HEK293 (cell line): ENCODE data around the gene CACNA1G.

Experiments
- GLIS2 ChIP-seq: fragments of 450-650 bp; formaldehyde crosslinking; IDR thresholded peaks from 2 replicates; pipeline ENCODE4 v1.5.1; 2016; ENCODE audit warnings: missing biosample characterization, missing genetic modification characterization
- HOXC10 ChIP-seq: sonication (generic); formaldehyde crosslinking; IDR thresholded peaks from 2 replicates; pipeline ENCODE4 v1.8.1; 2023; ENCODE audit warnings: mild to moderate bottlenecking, missing genetic modification reagents
- OVOL3 ChIP-seq: fragments of 450-650 bp; formaldehyde crosslinking; IDR thresholded peaks from 2 replicates; pipeline ENCODE4 v1.5.1; 2016; ENCODE audit warnings: missing biosample characterization, missing genetic modification characterization
- SETDB1 ChIP-seq: IDR thresholded peaks from one replicate; pipeline ENCODE4 v1.6.1; 2017; ENCODE audit warnings: mild to moderate bottlenecking, low read length, moderate library complexity, mixed read lengths; ENCODE audit not compliant: insufficient read length
- TCF7L2 ChIP-seq: IDR thresholded peaks from 2 replicates; pipeline ENCODE4 v1.6.1; 2011; ENCODE audit warnings: low read depth, mild to moderate bottlenecking, inconsistent platforms, low read length, moderate library complexity, borderline replicate concordance
- ZBTB1 ChIP-seq: fragments of 450-650 bp; formaldehyde crosslinking; IDR thresholded peaks from 2 replicates; pipeline ENCODE4 v1.5.1; 2016; ENCODE audit warnings: missing biosample characterization, missing genetic modification characterization
- ZEB2 ChIP-seq: fragments of 450-650 bp; formaldehyde crosslinking; IDR thresholded peaks from 2 replicates; pipeline ENCODE4 v1.5.1; 2016; ENCODE audit warnings: missing biosample characterization, missing genetic modification characterization
- ZNF132 ChIP-seq: fragments of 450-650 bp; formaldehyde crosslinking; IDR thresholded peaks from 2 replicates; pipeline ENCODE4 v1.5.1; 2017; ENCODE audit warnings: missing biosample characterization, missing genetic modification characterization, borderline replicate concordance
- ZNF133 ChIP-seq: fragments of 450-650 bp; formaldehyde crosslinking; IDR thresholded peaks from 2 replicates; pipeline ENCODE4 v1.5.1; 2016; ENCODE audit warnings: missing biosample characterization, missing genetic modification characterization
- ZNF146 ChIP-seq: fragments of 450-650 bp; formaldehyde crosslinking; IDR thresholded peaks from 2 replicates; pipeline ENCODE4 v1.5.1; 2016; ENCODE audit warnings: missing biosample characterization, missing genetic modification characterization
- ZNF16 ChIP-seq: fragments of 450-650 bp; formaldehyde crosslinking; IDR thresholded peaks from 2 replicates; pipeline ENCODE4 v1.5.1; 2016; ENCODE audit warnings: low read depth, missing biosample characterization, missing genetic modification characterization
- ZNF175 ChIP-seq: fragments of 450-650 bp; formaldehyde crosslinking; IDR thresholded peaks from 2 replicates; pipeline ENCODE4 v1.5.1; 2016; ENCODE audit warnings: missing biosample characterization, missing genetic modification characterization
- ZNF324 ChIP-seq: fragments of 450-650 bp; formaldehyde crosslinking; IDR thresholded peaks from 2 replicates; pipeline ENCODE4 v1.5.1; 2016; ENCODE audit warnings: missing biosample characterization, missing genetic modification characterization
- ZNF391 ChIP-seq: fragments of 450-650 bp; formaldehyde crosslinking; IDR thresholded peaks from 2 replicates; pipeline ENCODE4 v1.5.1; 2016; ENCODE audit warnings: low read depth, missing biosample characterization, missing genetic modification characterization, borderline replicate concordance
- ZNF404 ChIP-seq: fragments of 450-650 bp; formaldehyde crosslinking; IDR thresholded peaks from 2 replicates; pipeline ENCODE4 v1.5.1; 2017; ENCODE audit warnings: missing biosample characterization, missing genetic modification characterization
- ZNF433 ChIP-seq: fragments of 450-650 bp; formaldehyde crosslinking; IDR thresholded peaks from 2 replicates; pipeline ENCODE4 v1.5.1; 2016; ENCODE audit warnings: missing biosample characterization, missing genetic modification characterization, low read depth
- ZNF48 ChIP-seq: fragments of 450-650 bp; formaldehyde crosslinking; IDR thresholded peaks from 2 replicates; pipeline ENCODE4 v1.5.1; 2016; ENCODE audit warnings: missing biosample characterization, missing genetic modification characterization
- ZNF501 ChIP-seq: fragments of 450-650 bp; formaldehyde crosslinking; IDR thresholded peaks from 2 replicates; pipeline ENCODE4 v1.5.1; 2016; ENCODE audit warnings: missing biosample characterization, missing genetic modification characterization
- ZNF544 ChIP-seq: fragments of 450-650 bp; formaldehyde crosslinking; IDR thresholded peaks from 2 replicates; pipeline ENCODE4 v1.5.0; 2017; ENCODE audit warnings: missing biosample characterization, missing genetic modification characterization
- ZNF654 ChIP-seq: fragments of 450-650 bp; formaldehyde crosslinking; IDR thresholded peaks from 2 replicates; pipeline ENCODE4 v1.5.1; 2016; ENCODE audit warnings: low read depth, missing biosample characterization, missing genetic modification characterization
- ZNF677 ChIP-seq: fragments of 450-650 bp; IDR thresholded peaks from 2 replicates; pipeline ENCODE4 v1.5.0; 2018; ENCODE audit warnings: missing biosample characterization, mild to moderate bottlenecking, missing genetic modification characterization, moderate library complexity
- ZNF843 ChIP-seq: fragments of 450-650 bp; formaldehyde crosslinking; IDR thresholded peaks from 2 replicates; pipeline ENCODE4 v1.5.1; 2016; ENCODE audit warnings: missing biosample characterization, missing genetic modification characterization
- ZSCAN16 ChIP-seq: fragments of 450-650 bp; formaldehyde crosslinking; IDR thresholded peaks from 2 replicates; pipeline ENCODE4 v1.5.1; 2016; ENCODE audit warnings: missing biosample characterization, missing genetic modification characterization
- ZSCAN23 ChIP-seq: fragments of 450-650 bp; formaldehyde crosslinking; IDR thresholded peaks from 2 replicates; pipeline ENCODE4 v1.5.1; 2016; ENCODE audit warnings: missing biosample characterization, missing genetic modification characterization
- TF ChIP-seq, protein P1 (sequence below): fragments of 450-650 bp; formaldehyde crosslinking; IDR thresholded peaks from 2 replicates; pipeline ENCODE4 v1.5.1; 2016; ENCODE audit warnings: missing biosample characterization, missing genetic modification characterization, borderline replicate concordance
- TF ChIP-seq, protein P2 (sequence below): fragments of 450-650 bp; formaldehyde crosslinking; IDR thresholded peaks from 2 replicates; pipeline ENCODE4 v1.5.1; 2016; ENCODE audit warnings: missing biosample characterization, missing genetic modification characterization
- TF ChIP-seq, protein P3 (sequence below): fragments of 450-650 bp; formaldehyde crosslinking; IDR thresholded peaks from 2 replicates; pipeline ENCODE4 v1.5.1; 2017; ENCODE audit warnings: missing biosample characterization, missing genetic modification characterization
- TF ChIP-seq, protein P4 (sequence below): fragments of 450-650 bp; formaldehyde crosslinking; IDR thresholded peaks from 2 replicates; pipeline ENCODE4 v1.5.1; 2016; ENCODE audit warnings: missing biosample characterization, missing genetic modification characterization
- TF ChIP-seq, protein P5 (sequence below): fragments of 450-650 bp; formaldehyde crosslinking; IDR thresholded peaks from 2 replicates; pipeline ENCODE4 v1.5.1; 2016; ENCODE audit warnings: missing biosample characterization, missing genetic modification characterization, borderline replicate concordance
- TF ChIP-seq, protein P6 (sequence below): fragments of 450-650 bp; formaldehyde crosslinking; IDR thresholded peaks from 2 replicates; pipeline ENCODE4 v1.5.1; 2016; ENCODE audit warnings: missing biosample characterization, missing genetic modification characterization

The CACNA1G gene

DNA sequence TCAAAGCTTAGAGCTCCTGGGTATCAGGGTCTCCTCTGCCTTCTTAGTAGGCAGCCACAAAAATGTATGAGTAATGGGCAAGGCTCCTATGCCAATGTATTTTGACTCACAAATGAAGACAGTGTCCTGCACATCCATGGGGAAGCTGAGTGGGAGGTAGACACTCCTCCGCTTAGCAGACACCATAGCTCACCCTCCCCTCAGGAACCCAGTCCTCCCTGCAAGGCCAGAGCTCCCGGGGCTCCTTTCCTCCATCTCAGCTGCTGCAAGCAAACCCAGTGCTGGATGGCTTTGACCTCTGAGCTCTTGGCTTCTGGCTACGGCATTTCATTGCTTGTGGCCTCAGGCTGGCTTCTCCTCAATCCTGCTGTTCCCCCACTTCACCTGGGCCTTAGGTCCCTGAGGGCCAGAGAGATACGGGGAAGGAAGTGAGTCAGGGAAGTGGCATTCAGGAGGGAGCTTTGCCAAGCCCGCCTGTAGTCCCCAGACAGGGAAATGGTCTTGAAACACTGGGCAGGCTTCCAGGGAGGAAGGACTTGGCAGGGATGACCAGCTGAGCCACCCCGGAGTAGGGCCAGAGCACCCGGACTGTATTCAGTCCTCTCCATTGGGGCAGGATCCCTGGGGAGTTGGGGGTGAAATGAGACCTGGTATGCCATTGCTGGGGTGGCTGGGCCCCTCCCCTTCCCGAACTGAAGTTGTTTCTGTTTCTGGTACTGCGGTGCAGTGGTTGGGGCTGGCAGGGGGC, 78.6 kb downstream of the CACNA1G start (continued):
- TF ChIP-seq, protein P1, sequence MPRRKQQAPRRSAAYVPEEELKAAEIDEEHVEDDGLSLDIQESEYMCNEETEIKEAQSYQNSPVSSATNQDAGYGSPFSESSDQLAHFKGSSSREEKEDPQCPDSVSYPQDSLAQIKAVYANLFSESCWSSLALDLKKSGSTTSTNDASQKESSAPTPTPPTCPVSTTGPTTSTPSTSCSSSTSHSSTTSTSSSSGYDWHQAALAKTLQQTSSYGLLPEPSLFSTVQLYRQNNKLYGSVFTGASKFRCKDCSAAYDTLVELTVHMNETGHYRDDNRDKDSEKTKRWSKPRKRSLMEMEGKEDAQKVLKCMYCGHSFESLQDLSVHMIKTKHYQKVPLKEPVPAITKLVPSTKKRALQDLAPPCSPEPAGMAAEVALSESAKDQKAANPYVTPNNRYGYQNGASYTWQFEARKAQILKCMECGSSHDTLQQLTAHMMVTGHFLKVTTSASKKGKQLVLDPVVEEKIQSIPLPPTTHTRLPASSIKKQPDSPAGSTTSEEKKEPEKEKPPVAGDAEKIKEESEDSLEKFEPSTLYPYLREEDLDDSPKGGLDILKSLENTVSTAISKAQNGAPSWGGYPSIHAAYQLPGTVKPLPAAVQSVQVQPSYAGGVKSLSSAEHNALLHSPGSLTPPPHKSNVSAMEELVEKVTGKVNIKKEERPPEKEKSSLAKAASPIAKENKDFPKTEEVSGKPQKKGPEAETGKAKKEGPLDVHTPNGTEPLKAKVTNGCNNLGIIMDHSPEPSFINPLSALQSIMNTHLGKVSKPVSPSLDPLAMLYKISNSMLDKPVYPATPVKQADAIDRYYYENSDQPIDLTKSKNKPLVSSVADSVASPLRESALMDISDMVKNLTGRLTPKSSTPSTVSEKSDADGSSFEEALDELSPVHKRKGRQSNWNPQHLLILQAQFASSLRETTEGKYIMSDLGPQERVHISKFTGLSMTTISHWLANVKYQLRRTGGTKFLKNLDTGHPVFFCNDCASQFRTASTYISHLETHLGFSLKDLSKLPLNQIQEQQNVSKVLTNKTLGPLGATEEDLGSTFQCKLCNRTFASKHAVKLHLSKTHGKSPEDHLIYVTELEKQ (tag by site-specific recombination) = peak; percentile 24; the same call in 1 of the 2 replicates
- TF ChIP-seq, protein P2, sequence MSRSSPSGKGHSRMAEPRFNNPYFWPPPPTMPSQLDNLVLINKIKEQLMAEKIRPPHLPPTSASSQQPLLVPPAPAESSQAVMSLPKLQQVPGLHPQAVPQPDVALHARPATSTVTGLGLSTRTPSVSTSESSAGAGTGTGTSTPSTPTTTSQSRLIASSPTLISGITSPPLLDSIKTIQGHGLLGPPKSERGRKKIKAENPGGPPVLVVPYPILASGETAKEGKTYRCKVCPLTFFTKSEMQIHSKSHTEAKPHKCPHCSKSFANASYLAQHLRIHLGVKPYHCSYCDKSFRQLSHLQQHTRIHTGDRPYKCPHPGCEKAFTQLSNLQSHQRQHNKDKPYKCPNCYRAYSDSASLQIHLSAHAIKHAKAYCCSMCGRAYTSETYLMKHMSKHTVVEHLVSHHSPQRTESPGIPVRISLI = no peak
- TF ChIP-seq ZNF677 (tag by site-specific recombination) (no peak), TCF7L2 (no peak), ZNF391 (tag by site-specific recombination) (no peak), ZNF16 (no peak), SETDB1 (no peak), OVOL3 (tag by site-specific recombination) (no peak), ZNF324 (no peak), ZNF404 (tag by site-specific recombination) (no peak), ZNF146 (tag by site-specific recombination) (no peak), HOXC10 (no peak), ZNF544 (tag by site-specific recombination) (no peak), ZNF433 (tag by site-specific recombination) (no peak), ZNF48 (tag by site-specific recombination) (no peak), ZNF843 (tag by site-specific recombination) (no peak), ZEB2 (tag by site-specific recombination) (peak; percentile 87), ZNF654 (no peak), ZSCAN23 (no peak), ZNF132 (no peak), ZSCAN16 (tag by site-specific recombination) (no peak), ZBTB1 (tag by site-specific recombination) (no peak), ZNF133 (tag by site-specific recombination) (no peak), ZNF501 (tag by site-specific recombination) (0 out of 2 replicates have a peak, but pooled peaks have one; percentile 29), ZNF175 (tag by site-specific recombination) (no peak), GLIS2 (tag by site-specific recombination) (peak; percentile 75)
- TF ChIP-seq, protein P3, sequence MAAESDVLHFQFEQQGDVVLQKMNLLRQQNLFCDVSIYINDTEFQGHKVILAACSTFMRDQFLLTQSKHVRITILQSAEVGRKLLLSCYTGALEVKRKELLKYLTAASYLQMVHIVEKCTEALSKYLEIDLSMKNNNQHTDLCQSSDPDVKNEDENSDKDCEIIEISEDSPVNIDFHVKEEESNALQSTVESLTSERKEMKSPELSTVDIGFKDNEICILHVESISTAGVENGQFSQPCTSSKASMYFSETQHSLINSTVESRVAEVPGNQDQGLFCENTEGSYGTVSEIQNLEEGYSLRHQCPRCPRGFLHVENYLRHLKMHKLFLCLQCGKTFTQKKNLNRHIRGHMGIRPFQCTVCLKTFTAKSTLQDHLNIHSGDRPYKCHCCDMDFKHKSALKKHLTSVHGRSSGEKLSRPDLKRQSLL (tag by site-specific recombination) = no peak
- TF ChIP-seq, protein P4, sequence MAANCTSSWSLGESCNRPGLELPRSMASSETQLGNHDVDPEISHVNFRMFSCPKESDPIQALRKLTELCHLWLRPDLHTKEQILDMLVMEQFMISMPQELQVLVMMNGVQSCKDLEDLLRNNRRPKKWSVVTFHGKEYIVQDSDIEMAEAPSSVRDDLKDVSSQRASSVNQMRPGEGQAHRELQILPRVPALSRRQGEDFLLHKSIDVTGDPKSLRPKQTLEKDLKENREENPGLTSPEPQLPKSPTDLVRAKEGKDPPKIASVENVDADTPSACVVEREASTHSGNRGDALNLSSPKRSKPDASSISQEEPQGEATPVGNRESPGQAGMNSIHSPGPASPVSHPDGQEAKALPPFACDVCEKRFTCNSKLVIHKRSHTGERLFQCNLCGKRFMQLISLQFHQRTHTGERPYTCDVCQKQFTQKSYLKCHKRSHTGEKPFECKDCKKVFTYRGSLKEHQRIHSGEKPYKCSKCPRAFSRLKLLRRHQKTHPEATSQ (tag by site-specific recombination) = no peak
- TF ChIP-seq, protein P5, sequence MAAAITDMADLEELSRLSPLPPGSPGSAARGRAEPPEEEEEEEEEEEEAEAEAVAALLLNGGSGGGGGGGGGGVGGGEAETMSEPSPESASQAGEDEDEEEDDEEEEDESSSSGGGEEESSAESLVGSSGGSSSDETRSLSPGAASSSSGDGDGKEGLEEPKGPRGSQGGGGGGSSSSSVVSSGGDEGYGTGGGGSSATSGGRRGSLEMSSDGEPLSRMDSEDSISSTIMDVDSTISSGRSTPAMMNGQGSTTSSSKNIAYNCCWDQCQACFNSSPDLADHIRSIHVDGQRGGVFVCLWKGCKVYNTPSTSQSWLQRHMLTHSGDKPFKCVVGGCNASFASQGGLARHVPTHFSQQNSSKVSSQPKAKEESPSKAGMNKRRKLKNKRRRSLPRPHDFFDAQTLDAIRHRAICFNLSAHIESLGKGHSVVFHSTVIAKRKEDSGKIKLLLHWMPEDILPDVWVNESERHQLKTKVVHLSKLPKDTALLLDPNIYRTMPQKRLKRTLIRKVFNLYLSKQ (tag by site-specific recombination) = no peak
- TF ChIP-seq, protein P6, sequence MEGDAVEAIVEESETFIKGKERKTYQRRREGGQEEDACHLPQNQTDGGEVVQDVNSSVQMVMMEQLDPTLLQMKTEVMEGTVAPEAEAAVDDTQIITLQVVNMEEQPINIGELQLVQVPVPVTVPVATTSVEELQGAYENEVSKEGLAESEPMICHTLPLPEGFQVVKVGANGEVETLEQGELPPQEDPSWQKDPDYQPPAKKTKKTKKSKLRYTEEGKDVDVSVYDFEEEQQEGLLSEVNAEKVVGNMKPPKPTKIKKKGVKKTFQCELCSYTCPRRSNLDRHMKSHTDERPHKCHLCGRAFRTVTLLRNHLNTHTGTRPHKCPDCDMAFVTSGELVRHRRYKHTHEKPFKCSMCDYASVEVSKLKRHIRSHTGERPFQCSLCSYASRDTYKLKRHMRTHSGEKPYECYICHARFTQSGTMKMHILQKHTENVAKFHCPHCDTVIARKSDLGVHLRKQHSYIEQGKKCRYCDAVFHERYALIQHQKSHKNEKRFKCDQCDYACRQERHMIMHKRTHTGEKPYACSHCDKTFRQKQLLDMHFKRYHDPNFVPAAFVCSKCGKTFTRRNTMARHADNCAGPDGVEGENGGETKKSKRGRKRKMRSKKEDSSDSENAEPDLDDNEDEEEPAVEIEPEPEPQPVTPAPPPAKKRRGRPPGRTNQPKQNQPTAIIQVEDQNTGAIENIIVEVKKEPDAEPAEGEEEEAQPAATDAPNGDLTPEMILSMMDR = no peak
